Hepatocyte (in vitro differentiated cells): Measurements from ENCODE around the gene PCDHB16.
"Not testable (repeated sequence)": the region's sequence is repeated elsewhere in the genome, so short reads cannot be mapped to it uniquely, and the experiment has no call there.

Source experiments
- CTCF ChIP-seq: fragments of 200-600 bp; sonication (generic); IDR thresholded peaks from 2 replicates; pipeline ENCODE4 v1.5.1; 2016; ENCODE audit warnings: antibody characterized with exemption, mild to moderate bottlenecking; ENCODE audit not compliant: poor library complexity
- EZH2 ChIP-seq: fragments of 200-600 bp; sonication (generic); IDR thresholded peaks from 2 replicates; pipeline ENCODE4 v1.6.1; 2016; ENCODE audit warnings: antibody characterized with exemption, mild to moderate bottlenecking, borderline replicate concordance
- EZH2phosphoT487 ChIP-seq: fragments of 200-600 bp; sonication (generic); IDR thresholded peaks from one replicate; pipeline ENCODE4 v1.6.1; 2018; ENCODE audit warnings: antibody characterized with exemption, mild to moderate bottlenecking, low read depth, moderate library complexity; ENCODE audit not compliant: unreplicated experiment, severe bottlenecking

- TF ChIP-seq CTCF, EZH2, EZH2phosphoT487: not testable (repeated sequence)
Observed at GRCh38 chr5:141184117-141184855, 2.1 kb downstream of the PCDHB16 start.
